H1 (cell line): ENCODE measurements around the gene PRKN. TPM values are rescaled to one million over a fixed set of nuclear protein-coding genes. Genes with fewer than 3 reads are reported as not detected.

ENCODE experiments used
- MAFK ChIP-seq: IDR thresholded peaks from 2 replicates; pipeline ENCODE4 v1.6.1; 2012; ENCODE audit warnings: low read depth, mild to moderate bottlenecking, improper control_type of control experiment, low read length
- TCF12 ChIP-seq: IDR thresholded peaks from 2 replicates; pipeline ENCODE4 v1.6.1; 2011; ENCODE audit warnings: low read depth, mild to moderate bottlenecking, low read length
- ZNF274 ChIP-seq: IDR thresholded peaks from 2 replicates; pipeline ENCODE4 v1.7.0; 2012; ENCODE audit warnings: low read length, borderline replicate concordance; ENCODE audit errors: extremely low read depth
- polyA plus RNA-seq, 7 experiments: library from polyadenylated mRNA; depleted of rRNA in 3 of 7; stranded (reverse) in 5 of 7; unstranded in 2 of 7; fragments of >200 nt in 5 of 7; fragments of 200-250 nt in 2 of 7; gene quantifications; 1 replicate in 5 of 7; 2 replicates in 1 of 7; 4 replicates in 1 of 7; pipeline versions ENCODE4 v1.2.1 to v1.2.3, GENCODE V29; 2011 to 2013; ENCODE audit warnings: missing spikeins in 2 of 7, mixed read lengths in 2 of 7
- total RNA-seq: library from RNA; stranded (reverse); fragmentation: NEBNext Ultra II Directional; extraction: Animal tissue kit (Norgen Biotek cat#: 25700); gene quantifications from 2 replicates; pipeline ENCODE4 v1.2.1, GENCODE V29; 2021

Gene PRKN
- total and polyA plus RNA-seq, 2 of the 8 experiments (the other 6 are each of a cell fraction or from before 2014, with no cell fraction given) = 0.13 to 0.29 TPM

DNA sequence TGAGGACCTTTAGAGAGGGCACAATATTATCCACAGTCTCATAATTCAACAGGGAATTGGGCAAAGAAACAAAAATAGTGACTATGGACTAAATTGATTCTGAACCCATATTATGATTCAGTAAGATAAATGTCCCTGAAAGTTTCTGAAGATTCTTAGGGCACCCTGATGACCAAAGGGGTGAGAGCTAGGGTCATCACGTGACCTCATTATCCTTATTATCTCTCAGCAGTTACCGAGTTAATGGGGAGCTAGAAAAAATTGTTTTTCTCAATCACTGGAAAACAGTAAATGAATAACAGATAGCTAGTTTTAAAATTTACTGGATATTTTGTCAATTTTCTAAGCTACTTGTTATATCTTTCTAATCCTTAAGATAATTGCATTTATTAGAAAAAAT lies 639.5 kb downstream of the PRKN start (continued):
- TF ChIP-seq ZNF274 = no peak
- TF ChIP-seq TCF12 = no peak
- no peak for TF ChIP-seq MAFK
